GM12874 (cell line): ENCODE measurements around the gene GLIS2.

ENCODE experiments used
- TF ChIP-seq, protein P1 (sequence below): IDR thresholded peaks from 2 replicates; pipeline ENCODE4 v1.5.1; 2011; ENCODE audit warnings: low read depth, mild to moderate bottlenecking, control low read depth, low read length, moderate library complexity; ENCODE audit not compliant: insufficient read depth

The GLIS2 gene

DNA sequence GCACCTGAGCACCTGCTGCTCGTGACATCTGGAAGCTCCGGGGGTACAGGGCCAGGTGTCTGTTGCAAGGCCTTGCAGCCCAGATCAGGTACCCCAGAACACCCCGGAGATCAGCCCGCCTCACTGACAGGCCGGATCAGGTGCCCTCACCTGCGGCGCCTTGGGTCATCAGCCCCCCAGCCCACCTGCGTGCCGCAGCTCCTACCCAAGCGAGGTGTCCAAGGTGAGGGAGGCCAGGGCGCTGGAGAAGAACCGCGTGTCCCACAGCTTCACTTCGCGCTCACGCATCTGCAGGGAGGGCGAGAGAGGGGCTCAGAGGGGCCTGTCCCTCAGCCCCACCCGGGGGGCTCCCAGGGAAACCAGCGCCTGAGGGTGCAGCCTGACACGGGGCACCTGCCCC is 71.9 kb downstream of the GLIS2 start:
- TF ChIP-seq, protein P1, sequence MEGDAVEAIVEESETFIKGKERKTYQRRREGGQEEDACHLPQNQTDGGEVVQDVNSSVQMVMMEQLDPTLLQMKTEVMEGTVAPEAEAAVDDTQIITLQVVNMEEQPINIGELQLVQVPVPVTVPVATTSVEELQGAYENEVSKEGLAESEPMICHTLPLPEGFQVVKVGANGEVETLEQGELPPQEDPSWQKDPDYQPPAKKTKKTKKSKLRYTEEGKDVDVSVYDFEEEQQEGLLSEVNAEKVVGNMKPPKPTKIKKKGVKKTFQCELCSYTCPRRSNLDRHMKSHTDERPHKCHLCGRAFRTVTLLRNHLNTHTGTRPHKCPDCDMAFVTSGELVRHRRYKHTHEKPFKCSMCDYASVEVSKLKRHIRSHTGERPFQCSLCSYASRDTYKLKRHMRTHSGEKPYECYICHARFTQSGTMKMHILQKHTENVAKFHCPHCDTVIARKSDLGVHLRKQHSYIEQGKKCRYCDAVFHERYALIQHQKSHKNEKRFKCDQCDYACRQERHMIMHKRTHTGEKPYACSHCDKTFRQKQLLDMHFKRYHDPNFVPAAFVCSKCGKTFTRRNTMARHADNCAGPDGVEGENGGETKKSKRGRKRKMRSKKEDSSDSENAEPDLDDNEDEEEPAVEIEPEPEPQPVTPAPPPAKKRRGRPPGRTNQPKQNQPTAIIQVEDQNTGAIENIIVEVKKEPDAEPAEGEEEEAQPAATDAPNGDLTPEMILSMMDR: no peak

DNA sequence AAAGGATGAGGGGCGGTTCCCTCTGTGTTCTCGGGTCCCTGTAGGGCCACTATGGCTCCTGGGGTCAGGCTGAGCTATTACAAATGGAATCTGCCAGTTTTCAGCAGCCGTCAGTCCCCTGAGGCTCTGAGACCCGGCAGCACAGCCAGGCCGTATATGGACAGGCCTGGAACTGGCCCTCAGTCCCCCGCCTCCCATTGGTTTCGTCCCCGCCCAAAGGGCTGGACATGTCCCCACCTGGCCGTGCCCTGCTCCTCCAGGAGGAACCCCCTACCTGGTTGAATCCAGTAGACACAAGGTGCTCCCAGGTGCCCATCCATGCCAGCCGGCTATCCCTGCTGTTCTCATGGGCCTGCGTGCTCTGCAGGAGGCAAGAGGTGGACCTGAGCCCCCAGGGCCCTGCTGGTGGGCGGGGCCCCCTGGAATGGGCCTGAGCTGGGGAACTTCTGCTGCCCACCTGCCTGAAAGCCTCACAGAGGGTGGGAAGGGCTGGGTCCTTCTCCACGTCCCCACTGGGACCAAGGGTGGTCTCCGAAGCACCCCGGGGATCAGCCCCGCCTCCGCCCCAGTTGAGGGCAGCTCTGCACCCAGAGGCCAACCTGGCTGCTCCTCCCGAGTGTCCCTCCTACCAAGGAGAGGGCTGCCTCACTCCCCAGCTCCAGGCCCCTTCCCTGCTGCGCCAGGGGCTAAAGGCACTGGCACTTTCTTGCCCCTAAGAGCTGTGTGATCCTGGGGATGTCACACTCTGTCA is 72.6 kb downstream of the GLIS2 start:
- TF ChIP-seq, protein P1: no peak
